Measurements from ENCODE around the gene SOX9.

DNA sequence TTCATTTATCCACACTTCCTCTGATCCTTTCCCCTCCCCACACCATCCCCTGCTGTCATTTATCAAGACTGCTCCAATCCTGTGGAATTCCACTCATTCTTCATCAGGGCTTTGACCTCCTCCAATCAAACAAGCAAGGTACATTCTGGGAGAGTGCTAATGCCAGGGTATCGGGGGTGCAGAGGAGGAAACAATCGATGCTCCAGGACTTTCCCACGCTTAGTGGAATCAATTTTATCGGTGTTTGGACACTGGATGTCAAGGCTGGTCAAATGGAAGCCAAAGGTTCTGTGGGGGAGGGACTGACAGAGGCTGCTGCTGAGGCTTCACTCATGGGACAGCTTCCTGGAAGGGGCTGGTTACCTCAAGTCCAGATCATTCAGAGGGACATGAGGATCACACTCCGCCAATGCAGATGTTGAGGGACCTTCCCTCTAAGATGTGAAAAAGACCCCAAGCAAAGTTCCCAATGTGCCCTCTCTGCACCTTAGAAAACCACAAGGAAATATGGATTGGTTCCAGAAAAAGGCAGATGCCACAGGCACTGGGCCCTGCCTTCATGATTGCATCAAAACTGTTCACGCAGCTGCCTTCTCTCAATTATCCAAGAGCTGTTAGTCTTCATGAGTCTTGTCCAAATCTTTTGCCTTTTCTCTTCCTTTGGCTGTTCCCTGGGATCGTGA lies 44.7 kb upstream of the SOX9 start:
- TF ChIP-seq EZH2 (IDR thresholded peaks at IDR 0.05; ENCODE audit: low read length), result no peak
- TF ChIP-seq, protein P1, sequence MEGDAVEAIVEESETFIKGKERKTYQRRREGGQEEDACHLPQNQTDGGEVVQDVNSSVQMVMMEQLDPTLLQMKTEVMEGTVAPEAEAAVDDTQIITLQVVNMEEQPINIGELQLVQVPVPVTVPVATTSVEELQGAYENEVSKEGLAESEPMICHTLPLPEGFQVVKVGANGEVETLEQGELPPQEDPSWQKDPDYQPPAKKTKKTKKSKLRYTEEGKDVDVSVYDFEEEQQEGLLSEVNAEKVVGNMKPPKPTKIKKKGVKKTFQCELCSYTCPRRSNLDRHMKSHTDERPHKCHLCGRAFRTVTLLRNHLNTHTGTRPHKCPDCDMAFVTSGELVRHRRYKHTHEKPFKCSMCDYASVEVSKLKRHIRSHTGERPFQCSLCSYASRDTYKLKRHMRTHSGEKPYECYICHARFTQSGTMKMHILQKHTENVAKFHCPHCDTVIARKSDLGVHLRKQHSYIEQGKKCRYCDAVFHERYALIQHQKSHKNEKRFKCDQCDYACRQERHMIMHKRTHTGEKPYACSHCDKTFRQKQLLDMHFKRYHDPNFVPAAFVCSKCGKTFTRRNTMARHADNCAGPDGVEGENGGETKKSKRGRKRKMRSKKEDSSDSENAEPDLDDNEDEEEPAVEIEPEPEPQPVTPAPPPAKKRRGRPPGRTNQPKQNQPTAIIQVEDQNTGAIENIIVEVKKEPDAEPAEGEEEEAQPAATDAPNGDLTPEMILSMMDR (optimal IDR thresholded peaks at IDR 0.05 in 1 of 3, IDR thresholded peaks at IDR 0.05 in 1 of 3, conservative IDR thresholded peaks at IDR 0.05 in 1 of 3; ENCODE audit: extremely low read depth in 1 of 3, insufficient read depth in 2 of 3, low read length in 3 of 3), result no peak

Measured in keratinocyte (primary cell).